Gastrocnemius medialis (tissue), 4 donors: ENCODE results near the gene PHOSPHO2.

Experiments
- POLR2A ChIP-seq, 2 donors: fragments of 450-650 bp; IDR thresholded peaks; one replicate each; pipeline ENCODE4 v1.6.1; 2017; ENCODE audit warnings: antibody characterized with exemption in 2 of 2, mild to moderate bottlenecking in 2 of 2, moderate library complexity in 2 of 2
- TF ChIP-seq, protein P1 (sequence below), 5 experiments: fragments of 450-650 bp in 3 of 5; fragments of 200-600 bp in 2 of 5; sonication (generic) in 2 of 5; IDR thresholded peaks in 4 of 5; conservative IDR thresholded peaks in 1 of 5; 1 replicate in 4 of 5; 2 replicates in 1 of 5; pipeline ENCODE4 v1.5.1; 2016 to 2019; ENCODE audit warnings: antibody characterized with exemption in 5 of 5, mild to moderate bottlenecking in 3 of 5, moderate library complexity in 3 of 5

DNA sequence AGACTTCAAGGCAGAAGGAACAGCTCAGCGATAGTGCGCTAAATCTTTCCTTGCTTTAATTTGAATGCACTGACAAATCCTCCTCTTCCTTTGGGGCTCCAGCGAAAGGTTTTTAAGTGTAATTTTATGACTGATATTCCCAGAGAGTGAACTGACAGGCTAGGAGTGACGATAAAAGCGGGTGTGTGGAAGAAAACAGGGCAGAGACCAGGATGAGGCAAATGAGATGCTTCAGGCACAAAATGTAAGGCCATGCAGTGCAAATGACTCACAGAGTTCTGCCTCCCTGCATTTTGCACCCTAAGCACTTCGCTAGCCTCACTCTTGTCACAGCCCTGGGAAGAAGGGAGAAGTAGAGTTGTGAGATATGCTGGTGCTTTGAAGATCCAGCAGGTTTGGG is 54.0 kb downstream of the PHOSPHO2 start:
- TF ChIP-seq, protein P1, sequence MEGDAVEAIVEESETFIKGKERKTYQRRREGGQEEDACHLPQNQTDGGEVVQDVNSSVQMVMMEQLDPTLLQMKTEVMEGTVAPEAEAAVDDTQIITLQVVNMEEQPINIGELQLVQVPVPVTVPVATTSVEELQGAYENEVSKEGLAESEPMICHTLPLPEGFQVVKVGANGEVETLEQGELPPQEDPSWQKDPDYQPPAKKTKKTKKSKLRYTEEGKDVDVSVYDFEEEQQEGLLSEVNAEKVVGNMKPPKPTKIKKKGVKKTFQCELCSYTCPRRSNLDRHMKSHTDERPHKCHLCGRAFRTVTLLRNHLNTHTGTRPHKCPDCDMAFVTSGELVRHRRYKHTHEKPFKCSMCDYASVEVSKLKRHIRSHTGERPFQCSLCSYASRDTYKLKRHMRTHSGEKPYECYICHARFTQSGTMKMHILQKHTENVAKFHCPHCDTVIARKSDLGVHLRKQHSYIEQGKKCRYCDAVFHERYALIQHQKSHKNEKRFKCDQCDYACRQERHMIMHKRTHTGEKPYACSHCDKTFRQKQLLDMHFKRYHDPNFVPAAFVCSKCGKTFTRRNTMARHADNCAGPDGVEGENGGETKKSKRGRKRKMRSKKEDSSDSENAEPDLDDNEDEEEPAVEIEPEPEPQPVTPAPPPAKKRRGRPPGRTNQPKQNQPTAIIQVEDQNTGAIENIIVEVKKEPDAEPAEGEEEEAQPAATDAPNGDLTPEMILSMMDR (IDR thresholded peaks at IDR 0.05 in 4 of 5, conservative IDR thresholded peaks at IDR 0.05 in 1 of 5) = no peak
- TF ChIP-seq POLR2A (IDR thresholded peaks at IDR 0.05) = no peak
